ENCODE measurements around the gene ZNF148.

The ZNF148 gene

DNA sequence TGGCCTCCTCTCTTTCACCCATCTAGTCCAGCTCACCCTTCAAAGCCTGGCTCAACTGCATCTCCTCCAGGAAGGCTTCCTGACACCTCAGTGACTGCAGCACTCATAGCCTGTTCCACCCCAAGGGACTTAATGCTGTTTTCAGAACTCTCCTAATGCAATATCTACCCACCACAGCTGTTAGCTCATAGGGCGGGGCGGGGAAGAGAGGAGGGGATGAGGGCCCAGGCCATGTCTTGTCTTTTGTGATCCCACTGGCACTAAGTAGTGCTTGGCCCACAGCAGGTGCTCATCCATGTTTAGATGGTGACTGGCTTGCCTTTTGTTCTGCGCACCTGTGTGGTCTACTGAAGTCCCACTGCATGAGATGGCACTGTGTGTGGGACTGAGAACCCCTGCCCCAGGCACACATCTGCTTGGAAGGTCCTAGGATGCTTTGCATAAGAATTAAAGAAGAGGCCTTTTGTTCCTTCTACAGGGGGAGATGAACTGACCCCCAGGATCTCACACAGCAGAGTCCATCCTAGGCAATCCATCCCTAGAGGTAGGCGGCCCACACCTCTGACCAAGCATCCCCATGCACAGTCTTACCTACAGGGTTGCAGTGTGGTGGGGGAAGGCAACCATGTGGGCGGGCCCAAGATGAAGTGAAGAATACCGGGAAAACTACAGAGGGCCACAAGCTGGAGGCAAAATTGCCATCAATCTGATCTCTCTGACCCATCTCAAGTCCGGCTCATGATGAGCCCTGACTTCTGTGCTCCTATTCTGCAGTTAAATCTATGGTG is 185.6 kb downstream of the ZNF148 start:
- no peak for DNase-seq (ENCODE audit: low read depth)

GRCh38 chr3:125188955-125189354 is 186.2 kb downstream of the ZNF148 start:
- no peak for DNase-seq (ENCODE audit: low read depth)

GRCh38 chr3:125187599-125187910 is 187.6 kb downstream of the ZNF148 start:
- DNase-seq (ENCODE audit: low read depth): no peak

DNA sequence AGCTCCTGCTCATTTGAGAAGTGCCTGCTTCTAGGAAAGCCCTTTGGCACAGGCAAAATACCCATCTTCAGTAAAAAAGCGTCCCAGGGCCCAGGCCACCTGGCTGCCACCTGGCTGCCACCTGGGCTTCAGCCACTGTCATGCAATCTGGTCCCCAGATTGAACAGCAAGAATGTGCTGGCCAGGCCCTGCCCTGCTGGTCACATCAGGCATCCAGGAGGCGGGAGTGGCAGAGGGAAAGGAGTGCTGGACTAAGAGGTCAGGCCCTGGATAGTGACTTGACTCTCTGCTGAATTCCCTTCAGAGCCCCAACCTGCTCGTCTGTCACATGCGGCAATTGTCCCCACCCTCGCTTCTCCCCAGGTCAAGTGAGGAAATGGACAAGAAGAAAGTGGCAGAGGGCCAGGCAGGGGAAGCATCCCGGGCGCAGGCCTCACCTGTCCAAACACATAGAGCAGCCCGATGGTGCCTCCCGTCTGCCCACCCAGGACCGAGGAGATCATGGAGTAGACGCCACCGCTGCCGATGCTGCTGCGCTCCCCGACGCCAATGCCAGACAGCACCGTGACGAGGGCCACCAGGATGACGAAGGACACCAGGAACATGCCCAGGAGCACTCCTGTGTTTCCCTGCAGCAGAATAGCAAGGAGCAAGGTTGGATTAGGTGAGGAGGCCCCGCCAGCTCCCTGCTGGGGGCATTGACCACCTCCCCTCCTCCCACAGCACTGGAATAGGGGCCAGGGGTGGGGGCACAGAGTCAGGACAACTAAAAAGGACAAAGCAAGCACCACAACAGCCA is 188.1 kb downstream of the ZNF148 start:
- DNase-seq (ENCODE audit: low read depth): no peak

DNA sequence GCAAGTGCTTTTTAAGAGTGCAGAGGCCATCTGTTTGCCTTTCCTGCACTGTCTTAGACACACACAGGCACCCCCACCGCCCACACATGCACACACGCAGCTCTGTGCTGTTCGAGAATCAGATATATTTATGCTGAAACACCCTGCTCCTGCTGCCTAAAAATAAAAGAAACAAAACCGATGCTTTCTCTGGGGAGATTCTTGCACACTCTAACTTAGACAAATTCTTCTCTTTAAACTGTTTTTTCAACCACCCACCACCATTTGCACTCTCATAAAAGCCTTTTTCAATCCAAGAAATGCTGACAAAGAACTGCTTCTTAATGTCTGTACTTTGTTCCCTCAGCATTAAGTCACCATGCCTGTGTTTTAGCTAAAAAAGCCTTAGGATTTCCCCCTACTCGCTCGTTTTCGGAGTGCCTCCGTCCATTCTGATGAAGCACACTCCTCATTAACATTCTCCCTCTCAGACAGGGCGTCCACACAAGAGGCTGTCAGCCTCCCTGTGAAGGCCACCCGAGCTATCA is 188.8 kb downstream of the ZNF148 start:
- no peak for DNase-seq (ENCODE audit: low read depth)

DNA sequence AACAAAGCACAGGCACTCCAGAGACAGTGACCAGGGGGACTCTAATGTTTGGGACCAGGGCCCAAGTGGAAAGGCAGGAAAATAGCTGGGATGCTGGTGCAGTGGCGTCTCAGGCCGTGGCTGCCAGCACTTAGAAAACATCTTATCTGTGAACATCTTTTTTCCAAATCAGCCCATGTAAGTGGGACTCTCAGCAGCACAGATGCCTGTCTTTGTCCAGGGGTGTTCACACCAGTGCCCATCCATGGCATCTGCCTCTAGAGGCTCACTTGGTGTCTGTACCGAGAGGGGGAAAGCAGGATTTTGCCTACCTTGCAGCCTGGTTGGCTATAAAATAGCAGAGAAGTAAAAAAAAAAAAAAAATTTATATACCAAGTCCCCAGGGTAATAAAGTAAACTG is 189.3 kb downstream of the ZNF148 start:
- DNase-seq (ENCODE audit: low read depth): no peak

DNA sequence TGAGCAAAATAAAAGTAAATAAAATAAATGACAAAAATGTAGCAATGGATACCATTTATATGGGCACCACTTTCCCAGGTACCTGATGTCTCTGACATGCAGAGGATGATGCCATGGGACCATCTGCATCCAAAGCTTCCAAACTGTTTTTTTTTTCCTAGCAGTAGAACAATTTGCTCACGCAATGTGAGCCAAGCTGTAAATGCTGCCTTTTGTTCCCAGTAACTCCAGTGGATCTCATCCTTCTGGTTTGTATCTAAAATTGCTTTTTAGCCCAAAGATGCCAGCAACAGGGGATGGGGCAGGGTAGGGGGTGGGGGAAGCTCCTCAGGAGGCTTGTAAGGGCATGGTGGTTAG is 195.3 kb downstream of the ZNF148 start:
- DNase-seq (ENCODE audit: low read depth): no peak

- no peak for DNase-seq (ENCODE audit: low read depth)
These were observed 195.8 kb downstream of the ZNF148 start for GRCh38 chr3:125179143-125179883.

DNA sequence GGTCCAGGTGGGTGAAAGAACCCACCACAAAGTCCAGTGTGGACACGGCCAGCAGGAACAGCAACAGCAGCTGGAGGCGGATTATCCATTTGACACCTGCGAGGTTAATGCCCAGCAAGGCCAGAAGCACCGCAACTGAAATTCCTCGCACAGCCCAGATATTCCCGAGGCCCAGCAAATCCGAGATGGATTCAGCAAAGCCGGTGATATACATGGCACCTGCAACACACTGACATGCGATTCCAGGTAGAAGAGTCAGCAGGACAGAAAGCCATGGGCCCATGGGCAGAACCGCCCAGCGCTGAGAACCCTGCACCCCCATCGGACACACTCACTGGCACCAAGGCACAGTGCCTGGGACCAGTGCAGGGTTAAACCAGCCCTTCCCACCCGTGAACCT is 197.4 kb downstream of the ZNF148 start:
- DNase-seq (ENCODE audit: low read depth): no peak

All from stimulated activated CD8-positive, alpha-beta memory T cell treated with anti-CD3 and anti-CD28 coated beads, Interleukin-15, amount 100 ng/mL, for 1 hour (primary cell).